Ovary (tissue), 3 donors: Measurements from ENCODE around the gene CHST14.
A peak's percentile ranks its signal among the peaks of the same experiment; 100 is the strongest.

Source experiments
- CTCF ChIP-seq, 3 donors: fragments of 450-650 bp in 2 of 3; fragments of 200-600 bp in 1 of 3; IDR thresholded peaks; one replicate each; pipeline versions ENCODE4 v1.5.1 to v1.8.0; 2016 to 2022; ENCODE audit warnings: antibody characterized with exemption in 3 of 3, mild to moderate bottlenecking in 1 of 3
- EP300 ChIP-seq: sonication (generic); formaldehyde crosslinking; IDR thresholded peaks from one replicate; pipeline ENCODE4 v1.6.1; 2017; ENCODE audit warnings: antibody characterized with exemption
- donor health status: DM: no; HTN: no; CAD: no.

DNA sequence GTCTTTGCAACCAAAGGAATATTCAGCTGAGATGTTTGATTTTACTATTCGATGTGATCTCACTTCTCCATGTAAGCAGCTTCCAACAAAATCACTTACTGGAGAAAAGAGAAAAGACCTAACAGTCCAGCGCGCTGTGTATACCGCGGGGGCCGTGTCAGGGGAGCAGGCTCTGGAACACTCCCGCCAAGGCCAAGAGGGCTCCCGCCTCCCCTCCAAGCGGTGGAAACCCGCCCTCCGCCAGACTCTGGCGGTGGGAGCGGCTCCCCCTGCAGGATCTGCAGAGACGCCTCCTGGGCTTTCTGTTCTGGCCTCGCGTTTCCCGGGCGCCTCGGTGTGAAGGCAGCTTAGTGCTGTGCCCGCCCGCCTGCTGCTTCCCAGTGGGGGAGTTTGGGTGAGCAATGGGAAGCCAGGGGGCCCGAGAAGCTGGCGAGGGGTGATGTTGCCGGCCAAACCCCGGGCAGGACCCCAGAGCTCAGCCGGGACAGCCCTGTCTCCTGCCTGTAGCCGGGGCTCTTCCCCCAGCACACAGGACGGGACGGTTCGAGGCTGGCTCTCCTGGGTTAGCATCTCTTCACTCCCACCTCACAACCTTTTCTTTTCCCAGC, 36.3 kb downstream of the CHST14 start:
- TF ChIP-seq EP300 (no peak), CTCF (IDR thresholded peaks at IDR 0.05) (peak; percentile 69 to 84 (median 78))
